ENCODE results near the gene ZMIZ1.

ZMIZ1 gene

GRCh38 chr10:79264942-79265341, 196.2 kb downstream of the ZMIZ1 start:
- TF ChIP-seq, protein P1, sequence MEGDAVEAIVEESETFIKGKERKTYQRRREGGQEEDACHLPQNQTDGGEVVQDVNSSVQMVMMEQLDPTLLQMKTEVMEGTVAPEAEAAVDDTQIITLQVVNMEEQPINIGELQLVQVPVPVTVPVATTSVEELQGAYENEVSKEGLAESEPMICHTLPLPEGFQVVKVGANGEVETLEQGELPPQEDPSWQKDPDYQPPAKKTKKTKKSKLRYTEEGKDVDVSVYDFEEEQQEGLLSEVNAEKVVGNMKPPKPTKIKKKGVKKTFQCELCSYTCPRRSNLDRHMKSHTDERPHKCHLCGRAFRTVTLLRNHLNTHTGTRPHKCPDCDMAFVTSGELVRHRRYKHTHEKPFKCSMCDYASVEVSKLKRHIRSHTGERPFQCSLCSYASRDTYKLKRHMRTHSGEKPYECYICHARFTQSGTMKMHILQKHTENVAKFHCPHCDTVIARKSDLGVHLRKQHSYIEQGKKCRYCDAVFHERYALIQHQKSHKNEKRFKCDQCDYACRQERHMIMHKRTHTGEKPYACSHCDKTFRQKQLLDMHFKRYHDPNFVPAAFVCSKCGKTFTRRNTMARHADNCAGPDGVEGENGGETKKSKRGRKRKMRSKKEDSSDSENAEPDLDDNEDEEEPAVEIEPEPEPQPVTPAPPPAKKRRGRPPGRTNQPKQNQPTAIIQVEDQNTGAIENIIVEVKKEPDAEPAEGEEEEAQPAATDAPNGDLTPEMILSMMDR (IDR thresholded peaks at IDR 0.05; ENCODE audit: low read depth, low read length) = no peak
- Histone ChIP-seq H3K4me3 (ENCODE audit: low read depth, low read length) (no peak overlapping the region), H3K9me3 (no peaks in the 10 kb centered on the region), H3K27me3 (no peaks in the 10 kb centered on the region), H3K36me3 (peaks cover 52% of the 10 kb centered on the region), H3K4me1 (peaks cover 83% of the 10 kb centered on the region)
- DNase-seq = no peak

- no peak overlapping the region for H3K4me3 ChIP-seq (ENCODE audit: low read depth, low read length)
- H3K36me3 ChIP-seq = peaks cover 52% of the 10 kb centered on the region
- H3K27me3 ChIP-seq = no peaks in the 10 kb centered on the region
- DNase-seq = no peak
- H3K4me1 ChIP-seq = peaks cover 83% of the 10 kb centered on the region
- TF ChIP-seq, protein P1 (IDR thresholded peaks at IDR 0.05; ENCODE audit: low read depth, low read length) = no peak
- no peaks in the 10 kb centered on the region for H3K9me3 ChIP-seq
Observed at GRCh38 chr10:79266084-79266483, 197.3 kb downstream of the ZMIZ1 start.

DNA sequence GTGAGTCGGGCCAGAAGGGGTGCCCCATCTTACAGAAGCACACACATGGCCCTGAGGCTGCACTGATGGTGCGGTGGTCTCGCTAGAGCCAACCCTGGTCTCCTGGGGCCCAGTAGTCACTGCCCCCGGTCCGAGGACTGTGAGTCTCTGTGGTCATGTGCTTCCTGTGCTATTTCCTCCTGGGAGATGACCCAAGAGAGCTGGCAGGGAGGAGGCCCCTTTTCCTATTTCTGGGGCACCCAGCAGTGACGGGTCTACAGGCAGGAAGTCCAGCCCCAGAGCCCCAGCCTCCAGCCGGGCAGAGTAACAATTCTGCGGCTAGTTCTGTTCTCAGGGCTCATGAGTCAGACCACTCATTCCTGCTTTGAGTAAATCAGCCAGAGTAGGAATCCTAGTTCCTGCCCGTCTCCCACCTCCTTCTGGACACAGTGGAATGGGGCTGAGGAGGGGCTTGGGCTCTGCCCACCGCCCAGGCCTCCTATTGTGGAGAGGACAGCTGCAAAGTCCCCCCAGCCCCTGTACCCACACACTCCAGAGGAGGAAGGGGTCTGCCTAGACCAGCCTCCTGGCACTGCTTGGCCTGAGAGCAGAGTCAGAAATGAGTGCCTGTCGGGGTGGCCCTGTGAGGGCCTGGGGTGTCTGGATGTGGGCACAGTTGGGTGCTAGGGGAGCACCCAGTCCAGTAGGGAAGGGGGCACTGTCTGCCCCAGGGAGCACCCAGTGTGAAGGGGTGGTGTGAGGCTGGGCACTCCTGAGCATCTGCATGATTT, 198.0 kb downstream of the ZMIZ1 start:
- Histone ChIP-seq H3K27me3 (no peaks in the 10 kb centered on the region), H3K9me3 (no peaks in the 10 kb centered on the region), H3K36me3 (peaks cover 56% of the 10 kb centered on the region), H3K4me3 (ENCODE audit: low read depth, low read length) (no peak overlapping the region), H3K4me1 (peaks cover 86% of the 10 kb centered on the region)
- no peak for DNase-seq
- TF ChIP-seq, protein P1 (IDR thresholded peaks at IDR 0.05; ENCODE audit: low read depth, low read length) = no peak

DNA sequence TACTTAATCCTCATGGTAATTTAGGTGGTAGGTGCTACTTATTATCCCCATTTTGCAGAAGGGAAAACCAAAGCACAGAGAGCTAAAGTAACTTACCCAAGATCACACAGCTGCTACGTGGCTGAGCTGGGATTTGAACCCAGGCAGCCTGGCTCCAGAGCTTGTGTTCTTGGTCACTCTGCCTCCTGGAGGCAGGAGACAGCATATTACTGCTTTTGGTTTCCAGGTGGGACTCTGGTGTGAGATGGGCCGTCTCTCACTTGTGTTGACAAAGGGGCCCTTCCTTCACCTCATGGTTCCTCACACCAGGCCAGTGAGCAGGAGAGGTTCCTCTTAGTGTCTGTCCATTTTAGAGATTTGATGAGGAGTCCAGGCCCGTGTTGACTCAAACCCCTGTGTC, 198.7 kb downstream of the ZMIZ1 start:
- Histone ChIP-seq H3K4me1 (peaks cover 82% of the 10 kb centered on the region), H3K4me3 (ENCODE audit: low read depth, low read length) (no peak overlapping the region), H3K9me3 (no peaks in the 10 kb centered on the region), H3K27me3 (no peaks in the 10 kb centered on the region), H3K36me3 (peaks cover 51% of the 10 kb centered on the region)
- TF ChIP-seq, protein P1 (IDR thresholded peaks at IDR 0.05; ENCODE audit: low read depth, low read length) = peak; percentile 13; the same call in 1 of the 2 replicates
- no peak for DNase-seq

- TF ChIP-seq, protein P1 (IDR thresholded peaks at IDR 0.05; ENCODE audit: low read depth, low read length) = no peak
- Histone ChIP-seq H3K4me1 (peaks cover 79% of the 10 kb centered on the region), H3K9me3 (no peaks in the 10 kb centered on the region), H3K36me3 (peaks cover 44% of the 10 kb centered on the region), H3K27me3 (no peaks in the 10 kb centered on the region), H3K4me3 (ENCODE audit: low read depth, low read length) (no peak overlapping the region)
- no peak for DNase-seq
Observed at GRCh38 chr10:79268161-79268601, 199.4 kb downstream of the ZMIZ1 start.

- no peaks in the 10 kb centered on the region for H3K27me3 ChIP-seq
- TF ChIP-seq, protein P1 (IDR thresholded peaks at IDR 0.05; ENCODE audit: low read depth, low read length) = no peak
- peaks cover 38% of the 10 kb centered on the region for H3K36me3 ChIP-seq
- H3K9me3 ChIP-seq = no peaks in the 10 kb centered on the region
- H3K4me3 ChIP-seq (ENCODE audit: low read depth, low read length) = no peak overlapping the region
- H3K4me1 ChIP-seq = peaks cover 77% of the 10 kb centered on the region
- DNase-seq = no peak
Observed at GRCh38 chr10:79268742-79269141, 200.0 kb downstream of the ZMIZ1 start.
